ENCODE results near the gene MZT2B.
"Not testable (repeated sequence)": the region's sequence is repeated elsewhere in the genome, so short reads cannot be mapped to it uniquely, and the experiment has no call there.

DNA sequence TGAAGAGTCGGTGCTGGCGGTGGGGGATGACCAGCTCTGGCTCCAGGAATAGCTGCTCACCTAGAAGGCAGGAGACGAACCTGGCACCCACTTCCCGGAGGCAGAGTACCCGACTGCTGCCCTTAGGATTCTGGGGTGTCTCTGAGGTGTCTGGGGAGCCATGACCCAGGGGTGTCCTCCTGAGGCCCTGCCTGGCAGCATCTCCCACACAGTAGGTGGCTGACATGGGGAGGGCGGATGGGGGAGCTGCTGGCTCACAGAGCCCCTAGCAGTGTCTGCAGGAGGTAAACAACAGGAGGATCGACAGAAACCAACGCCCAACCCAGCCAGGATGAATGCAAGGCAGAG is 27.7 kb upstream of the MZT2B start:
- not testable (repeated sequence) for TF ChIP-seq CTCF (conservative IDR thresholded peaks at IDR 0.05); ZFX (IDR thresholded peaks at IDR 0.05)

Data from C4-2B (cell line).